AG20443 (cell line): ENCODE results near the gene FEZ2.

Experiments
- DNase-seq: peaks from one replicate; pipeline ENCODE4 v3.0.0; 2012; ENCODE audit warnings: low spot score, mixed read lengths

The FEZ2 gene

GRCh38 chr2:36586672-36587071 is 11.3 kb downstream of the FEZ2 start:
- no peak for DNase-seq

GRCh38 chr2:36584148-36584794 is 13.7 kb downstream of the FEZ2 start:
- DNase-seq = no peak

- DNase-seq = no peak
Measured at GRCh38 chr2:36582951-36583350, 15.0 kb downstream of the FEZ2 start.

GRCh38 chr2:36582538-36582937 is 15.4 kb downstream of the FEZ2 start:
- DNase-seq = no peak

- no peak for DNase-seq
Measured at GRCh38 chr2:36579297-36579664, 18.7 kb downstream of the FEZ2 start.

- no peak for DNase-seq
Measured at GRCh38 chr2:36578343-36579296, 19.3 kb downstream of the FEZ2 start.

GRCh38 chr2:36577884-36578283 is 20.1 kb downstream of the FEZ2 start:
- DNase-seq = no peak

GRCh38 chr2:36574560-36574959 is 23.4 kb downstream of the FEZ2 start:
- DNase-seq = no peak

- DNase-seq = no peak
Measured at GRCh38 chr2:36573165-36573564, 24.8 kb downstream of the FEZ2 start.

GRCh38 chr2:36572719-36573059 is 25.3 kb downstream of the FEZ2 start:
- DNase-seq = no peak

GRCh38 chr2:36572054-36572718 is 25.8 kb downstream of the FEZ2 start:
- DNase-seq = no peak

GRCh38 chr2:36570416-36570815 is 27.6 kb downstream of the FEZ2 start:
- no peak for DNase-seq

- no peak for DNase-seq
Measured at GRCh38 chr2:36569267-36569856, 28.6 kb downstream of the FEZ2 start.

- peak; percentile 13 for DNase-seq
Measured at GRCh38 chr2:36568516-36569246, 29.3 kb downstream of the FEZ2 start.

- DNase-seq = no peak
Measured at GRCh38 chr2:36567711-36568408, 30.1 kb downstream of the FEZ2 start.

- no peak for DNase-seq
Measured at GRCh38 chr2:36566887-36567286, 31.1 kb downstream of the FEZ2 start.

- no peak for DNase-seq
Measured at GRCh38 chr2:36565712-36566111, 32.3 kb downstream of the FEZ2 start.

- no peak for DNase-seq
Measured at GRCh38 chr2:36564377-36564930, 33.5 kb downstream of the FEZ2 start.

- DNase-seq = peak; percentile 25
Measured at GRCh38 chr2:36562973-36563532, 34.9 kb downstream of the FEZ2 start.

- no peak for DNase-seq
Measured at GRCh38 chr2:36562240-36562639, 35.7 kb downstream of the FEZ2 start.
